Erythroblast (primary cell): ENCODE results near the gene PCDHGA6.

Source experiments
- GATA1 ChIP-seq: IDR thresholded peaks from 2 replicates; pipeline ENCODE4 v1.6.1; 2011; ENCODE audit warnings: low read depth, mild to moderate bottlenecking, control low read depth, low read length, moderate library complexity
- POLR2A ChIP-seq: IDR thresholded peaks from 2 replicates; pipeline ENCODE4 v1.6.1; 2011; ENCODE audit warnings: mild to moderate bottlenecking, low read length

GRCh38 chr5:141403387-141403786, 29.7 kb downstream of the PCDHGA6 start:
- TF ChIP-seq POLR2A = no peak
- TF ChIP-seq GATA1 = no peak
